BLaER1 treated with 17β-estradiol and CSF1 and Interleukin-3, amounts not matched to agents 10 nM and 100 nM (cell line): ENCODE measurements around the gene CDK19.
"Not testable (repeated sequence)": the region's sequence is repeated elsewhere in the genome, so short reads cannot be mapped to it uniquely, and the experiment has no call there.

ENCODE experiments used
- H3K27ac ChIP-seq, 11 experiments: shearing (Covaris generic); formaldehyde crosslinking; 2 replicates each; pipeline ENCODE4 v1.8.1; 2022
- H3K27me3 ChIP-seq, 11 experiments: shearing (Covaris generic); formaldehyde crosslinking; 2 replicates each; pipeline ENCODE4 v1.8.1; 2022
- H3K36me3 ChIP-seq, 11 experiments: shearing (Covaris generic); formaldehyde crosslinking; 2 replicates each; pipeline ENCODE4 v1.8.1; 2022
- H3K4me1 ChIP-seq, 10 experiments: shearing (Covaris generic); formaldehyde crosslinking; 2 replicates each; pipeline ENCODE4 v1.8.1; 2022
- H3K4me2 ChIP-seq, 11 experiments: shearing (Covaris generic); formaldehyde crosslinking; 2 replicates each; pipeline ENCODE4 v1.8.1; 2022
- H3K4me3 ChIP-seq, 10 experiments: shearing (Covaris generic); formaldehyde crosslinking; 2 replicates each; pipeline ENCODE4 v1.8.1; 2022
- H3K9ac ChIP-seq, 11 experiments: shearing (Covaris generic); formaldehyde crosslinking; 2 replicates each; pipeline ENCODE4 v1.8.1; 2022
- H3K9me3 ChIP-seq, 11 experiments: shearing (Covaris generic); formaldehyde crosslinking; replicated peaks in 1 of 11; 2 replicates each; pipeline ENCODE4 v1.8.1; 2022
- H4K20me1 ChIP-seq, 11 experiments: shearing (Covaris generic); formaldehyde crosslinking; 2 replicates each; pipeline ENCODE4 v1.8.1; 2022
- Cebpa-rat ChIP-seq, 11 experiments: shearing (Covaris generic); IDR thresholded peaks; 2 replicates each; pipeline ENCODE4 v1.8.1; 2022

The CDK19 gene

GRCh38 chr6:110781522-110782214 is 33.6 kb downstream of the CDK19 start:
- no peak for TF ChIP-seq Cebpa-rat (IDR thresholded peaks at IDR 0.05)
- Histone ChIP-seq H3K27ac (peak overlapping the region in 3 of 11 experiments; percentile 5 to 23 (median 7); a peak in 3 of 22 replicates), H3K9ac (no peak overlapping the region), H3K27me3 (no peaks in the 10 kb centered on the region), H3K9me3 (peaks cover 0 to 32% (median 7%) of the 10 kb centered on the region in 11 experiments; a peak in 10 of 22 replicates), H3K4me3 (no peak overlapping the region), H3K4me1 (peaks cover 18 to 42% (median 29%) of the 10 kb centered on the region in 10 experiments), H3K4me2 (peak overlapping the region in 9 of 11 experiments; percentile 33 to 62 (median 42); a peak in 16 of 22 replicates), H4K20me1 (peaks cover 0 to 42% (median 4%) of the 10 kb centered on the region in 11 experiments; a peak in 5 of 22 replicates), H3K36me3 (peaks cover 6 to 58% (median 18%) of the 10 kb centered on the region in 11 experiments; a peak in 20 of 22 replicates)

GRCh38 chr6:110778333-110778732 is 36.9 kb downstream of the CDK19 start:
- H3K4me3 ChIP-seq = no peak overlapping the region
- peaks cover 6 to 47% (median 22%) of the 10 kb centered on the region in 11 experiments; a peak in 20 of 22 replicates for H3K36me3 ChIP-seq
- H3K9me3 ChIP-seq = peaks cover 0 to 24% (median 8%) of the 10 kb centered on the region in 11 experiments; a peak in 12 of 22 replicates
- peaks cover 0 to 24% (median 0%) of the 10 kb centered on the region in 11 experiments; a peak in 4 of 22 replicates for H4K20me1 ChIP-seq
- H3K9ac ChIP-seq = no peak overlapping the region
- no peak for TF ChIP-seq Cebpa-rat (IDR thresholded peaks at IDR 0.05)
- no peak overlapping the region for H3K27ac ChIP-seq
- no peak overlapping the region for H3K4me2 ChIP-seq
- H3K4me1 ChIP-seq = peaks cover 0 to 18% (median 12%) of the 10 kb centered on the region in 10 experiments; a peak in 18 of 20 replicates
- no peaks in the 10 kb centered on the region for H3K27me3 ChIP-seq

- no peak for TF ChIP-seq Cebpa-rat (IDR thresholded peaks at IDR 0.05)
- peaks cover 10 to 48% (median 26%) of the 10 kb centered on the region in 11 experiments for H3K36me3 ChIP-seq
- no peaks in the 10 kb centered on the region for H3K27me3 ChIP-seq
- no peak overlapping the region for H3K27ac ChIP-seq
- H3K4me2 ChIP-seq = no peak overlapping the region
- peaks cover 2 to 30% (median 12%) of the 10 kb centered on the region in 11 experiments; a peak in 18 of 22 replicates for H3K9me3 ChIP-seq
- H3K4me1 ChIP-seq = peaks cover 0 to 14% (median 10%) of the 10 kb centered on the region in 10 experiments; a peak in 17 of 20 replicates
- no peak overlapping the region for H3K9ac ChIP-seq
- H3K4me3 ChIP-seq = no peak overlapping the region
- H4K20me1 ChIP-seq = peaks cover 0 to 24% (median 0%) of the 10 kb centered on the region in 11 experiments; a peak in 4 of 22 replicates
Observed at GRCh38 chr6:110777636-110778035, 37.6 kb downstream of the CDK19 start.

- no peak for TF ChIP-seq Cebpa-rat (IDR thresholded peaks at IDR 0.05)
- Histone ChIP-seq H3K9ac (no peak overlapping the region), H3K27ac (no peak overlapping the region), H3K36me3 (peaks cover 22 to 60% (median 39%) of the 10 kb centered on the region in 11 experiments), H3K27me3 (no peaks in the 10 kb centered on the region), H3K9me3 (peaks cover 6 to 41% (median 24%) of the 10 kb centered on the region in 11 experiments; a peak in 19 of 22 replicates), H4K20me1 (peaks cover 0 to 23% (median 0%) of the 10 kb centered on the region in 11 experiments; a peak in 3 of 22 replicates), H3K4me2 (no peak overlapping the region), H3K4me3 (no peak overlapping the region), H3K4me1 (peaks cover 0 to 6% (median 4%) of the 10 kb centered on the region in 10 experiments; a peak in 16 of 20 replicates)
Observed at GRCh38 chr6:110776413-110776812, 38.9 kb downstream of the CDK19 start.

GRCh38 chr6:110769923-110770322 is 45.3 kb downstream of the CDK19 start:
- TF ChIP-seq Cebpa-rat (IDR thresholded peaks at IDR 0.05) = no peak
- no peak overlapping the region for H3K9ac ChIP-seq
- H4K20me1 ChIP-seq = no peaks in the 10 kb centered on the region
- H3K9me3 ChIP-seq = peaks cover 12 to 82% (median 73%) of the 10 kb centered on the region in 11 experiments; a peak in 21 of 22 replicates
- no peak overlapping the region for H3K4me2 ChIP-seq
- no peak overlapping the region for H3K27ac ChIP-seq
- peaks cover 55 to 96% (median 84%) of the 10 kb centered on the region in 11 experiments for H3K36me3 ChIP-seq
- H3K4me3 ChIP-seq = no peak overlapping the region
- no peaks in the 10 kb centered on the region for H3K27me3 ChIP-seq
- no peaks in the 10 kb centered on the region for H3K4me1 ChIP-seq

GRCh38 chr6:110768057-110768456 is 47.2 kb downstream of the CDK19 start:
- Histone ChIP-seq H3K27ac (no peak overlapping the region), H3K36me3 (peaks cover 63 to 97% (median 89%) of the 10 kb centered on the region in 11 experiments), H3K9me3 (peaks cover 12 to 86% (median 78%) of the 10 kb centered on the region in 11 experiments; a peak in 21 of 22 replicates), H3K9ac (no peak overlapping the region), H3K27me3 (no peaks in the 10 kb centered on the region), H4K20me1 (no peaks in the 10 kb centered on the region), H3K4me3 (no peak overlapping the region), H3K4me2 (no peak overlapping the region), H3K4me1 (no peaks in the 10 kb centered on the region)
- no peak for TF ChIP-seq Cebpa-rat (IDR thresholded peaks at IDR 0.05)

- H3K4me1 ChIP-seq = peaks cover 4 to 19% (median 7%) of the 10 kb centered on the region in 10 experiments; a peak in 16 of 20 replicates
- H4K20me1 ChIP-seq = peaks cover 0 to 11% (median 0%) of the 10 kb centered on the region in 11 experiments; a peak in 2 of 22 replicates
- no peak for TF ChIP-seq Cebpa-rat (IDR thresholded peaks at IDR 0.05)
- no peaks in the 10 kb centered on the region for H3K27me3 ChIP-seq
- peaks cover 22 to 59% (median 38%) of the 10 kb centered on the region in 11 experiments for H3K36me3 ChIP-seq
- no peak overlapping the region for H3K27ac ChIP-seq
- H3K9me3 ChIP-seq = peaks cover 0 to 27% (median 22%) of the 10 kb centered on the region in 11 experiments; a peak in 18 of 22 replicates
- no peak overlapping the region for H3K4me2 ChIP-seq
- no peak overlapping the region for H3K9ac ChIP-seq
- H3K4me3 ChIP-seq = no peak overlapping the region
Observed at GRCh38 chr6:110761371-110761770, 53.9 kb downstream of the CDK19 start.

- peaks cover 4 to 19% (median 7%) of the 10 kb centered on the region in 10 experiments; a peak in 16 of 20 replicates for H3K4me1 ChIP-seq
- peaks cover 14 to 59% (median 30%) of the 10 kb centered on the region in 11 experiments for H3K36me3 ChIP-seq
- TF ChIP-seq Cebpa-rat (IDR thresholded peaks at IDR 0.05) = no peak
- no peak overlapping the region for H3K4me2 ChIP-seq
- H3K27ac ChIP-seq = no peak overlapping the region
- H4K20me1 ChIP-seq = peaks cover 0 to 12% (median 0%) of the 10 kb centered on the region in 11 experiments; a peak in 2 of 22 replicates
- no peak overlapping the region for H3K9ac ChIP-seq
- H3K27me3 ChIP-seq = no peaks in the 10 kb centered on the region
- peaks cover 0 to 20% (median 15%) of the 10 kb centered on the region in 11 experiments; a peak in 18 of 22 replicates for H3K9me3 ChIP-seq
- no peak overlapping the region for H3K4me3 ChIP-seq
Observed at GRCh38 chr6:110760589-110760988, 54.7 kb downstream of the CDK19 start.

- not testable (repeated sequence) for H3K9ac ChIP-seq, H3K27ac ChIP-seq, H3K4me2 ChIP-seq, H3K4me3 ChIP-seq, H3K27me3 ChIP-seq
- Histone ChIP-seq H3K9me3 (peaks cover 0 to 15% (median 11%) of the 10 kb centered on the region in 11 experiments; a peak in 18 of 22 replicates), H3K36me3 (peaks cover 11 to 59% (median 25%) of the 10 kb centered on the region in 11 experiments), H3K4me1 (peaks cover 4 to 19% (median 7%) of the 10 kb centered on the region in 10 experiments; a peak in 16 of 20 replicates), H4K20me1 (peaks cover 0 to 12% (median 0%) of the 10 kb centered on the region in 11 experiments; a peak in 2 of 22 replicates)
Observed at GRCh38 chr6:110760098-110760497, 55.2 kb downstream of the CDK19 start.
